ENCODE data around the gene CALML3. TPM values are rescaled to one million over a fixed set of nuclear protein-coding genes. Genes with fewer than 3 reads are reported as not detected.

The CALML3 gene
- total and polyA plus RNA-seq, 9 donors, result 0.02 to 1.5 TPM; not detected in 7

DNA sequence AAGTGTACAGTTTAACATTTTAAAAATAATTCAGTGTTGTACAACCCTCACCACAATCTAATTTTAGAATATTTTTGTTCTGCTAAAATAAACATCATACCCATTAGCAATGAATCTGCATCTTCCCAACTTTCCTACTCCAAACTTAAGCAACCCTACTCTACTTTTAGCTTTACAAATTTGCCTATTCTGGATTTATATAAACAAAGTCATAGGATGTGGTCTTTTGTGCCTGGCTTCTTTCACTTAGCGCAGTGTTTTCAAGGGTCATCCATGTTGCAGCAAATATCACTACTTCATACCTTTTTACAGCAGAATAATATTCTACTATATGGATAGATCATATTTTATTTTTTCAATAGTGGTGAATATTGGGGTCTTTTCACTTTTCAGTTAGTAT, 18.9 kb downstream of the CALML3 start:
- DNase-seq, result no peak
- TF ChIP-seq, protein P1, sequence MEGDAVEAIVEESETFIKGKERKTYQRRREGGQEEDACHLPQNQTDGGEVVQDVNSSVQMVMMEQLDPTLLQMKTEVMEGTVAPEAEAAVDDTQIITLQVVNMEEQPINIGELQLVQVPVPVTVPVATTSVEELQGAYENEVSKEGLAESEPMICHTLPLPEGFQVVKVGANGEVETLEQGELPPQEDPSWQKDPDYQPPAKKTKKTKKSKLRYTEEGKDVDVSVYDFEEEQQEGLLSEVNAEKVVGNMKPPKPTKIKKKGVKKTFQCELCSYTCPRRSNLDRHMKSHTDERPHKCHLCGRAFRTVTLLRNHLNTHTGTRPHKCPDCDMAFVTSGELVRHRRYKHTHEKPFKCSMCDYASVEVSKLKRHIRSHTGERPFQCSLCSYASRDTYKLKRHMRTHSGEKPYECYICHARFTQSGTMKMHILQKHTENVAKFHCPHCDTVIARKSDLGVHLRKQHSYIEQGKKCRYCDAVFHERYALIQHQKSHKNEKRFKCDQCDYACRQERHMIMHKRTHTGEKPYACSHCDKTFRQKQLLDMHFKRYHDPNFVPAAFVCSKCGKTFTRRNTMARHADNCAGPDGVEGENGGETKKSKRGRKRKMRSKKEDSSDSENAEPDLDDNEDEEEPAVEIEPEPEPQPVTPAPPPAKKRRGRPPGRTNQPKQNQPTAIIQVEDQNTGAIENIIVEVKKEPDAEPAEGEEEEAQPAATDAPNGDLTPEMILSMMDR (IDR thresholded peaks at IDR 0.05), result no peak
- TF ChIP-seq EP300 (IDR thresholded peaks at IDR 0.05) (no peak), POLR2A (IDR thresholded peaks at IDR 0.05) (no peak)
- no peaks in the 10 kb centered on the region for H3K27me3 ChIP-seq
- no peaks in the 10 kb centered on the region for H3K9me3 ChIP-seq
- whole genome bisulfite sequencing, 3 donors, result 88 to 94% (median 92%) methylated on average over 1 of the region's 1 CpG
- peaks cover 9% of the 10 kb centered on the region for H3K4me1 ChIP-seq (ENCODE audit: insufficient read depth)
- no peak overlapping the region for H3K4me3 ChIP-seq
- H3K27ac ChIP-seq, result no peak overlapping the region
- intact Hi-C loops (cut with DNase I), result loop anchor here in 1 of 4 donors (10.0 kb wide), 1 partner anchor 89 kb away; no protein-coding TSS in a partner anchor
- H3K36me3 ChIP-seq, result no peaks in the 10 kb centered on the region

DNA sequence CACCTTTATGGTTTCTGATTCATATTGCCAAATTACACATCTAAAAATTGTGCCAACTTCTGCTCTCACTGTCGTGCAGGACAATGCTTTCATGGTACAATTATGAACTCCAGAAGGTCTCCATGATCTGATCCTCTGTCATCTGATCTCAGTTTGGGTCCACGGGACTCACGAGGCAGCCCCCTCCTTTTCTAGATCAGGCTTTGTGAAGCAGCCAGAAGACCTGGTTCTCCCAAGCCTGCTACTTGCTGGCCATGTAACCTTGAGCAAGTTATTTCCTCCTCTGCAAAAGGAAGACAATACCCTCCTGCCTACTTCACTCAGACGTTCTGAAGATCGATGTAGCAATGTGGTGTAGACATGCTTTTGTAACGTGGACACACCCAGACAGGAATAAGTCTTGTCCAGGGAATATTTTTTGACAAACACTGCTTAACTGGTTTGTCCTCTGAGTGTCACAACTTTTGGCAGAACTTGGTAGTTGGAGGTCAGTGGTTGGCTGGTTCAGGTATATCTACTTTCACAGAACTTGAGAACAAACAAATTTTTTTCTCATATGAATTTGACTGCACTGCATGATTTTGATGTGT, 19.6 kb downstream of the CALML3 start:
- intact Hi-C loops (cut with DNase I), result loop anchor here in 1 of 4 donors (10.0 kb wide), 1 partner anchor 90 kb away; no protein-coding TSS in a partner anchor

DNA sequence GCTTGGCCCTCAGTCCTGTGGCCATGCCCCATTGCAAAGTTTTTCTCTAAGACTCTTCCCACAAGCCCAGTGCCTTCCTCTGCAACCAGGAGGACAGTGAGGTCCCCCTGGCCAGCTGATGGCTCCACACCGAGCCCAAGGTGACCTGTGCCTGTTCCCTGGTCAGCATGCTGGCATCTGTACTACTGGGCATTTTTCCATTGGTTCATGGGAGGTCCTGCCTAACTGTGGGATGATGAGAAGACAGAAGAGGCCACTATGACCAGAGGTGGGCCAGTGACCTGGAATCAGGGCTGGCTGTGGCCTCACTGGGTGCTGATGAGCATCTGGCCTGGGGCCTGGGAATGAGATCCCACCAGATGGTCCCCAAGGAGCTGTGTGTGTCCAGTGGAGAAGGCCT, 20.2 kb downstream of the CALML3 start:
- no peaks in the 10 kb centered on the region for H3K36me3 ChIP-seq
- no peak for TF ChIP-seq EP300 (IDR thresholded peaks at IDR 0.05)
- TF ChIP-seq, protein P1 (IDR thresholded peaks at IDR 0.05), result no peak
- no peak for TF ChIP-seq POLR2A (IDR thresholded peaks at IDR 0.05)
- intact Hi-C loops (cut with DNase I), result loop anchor here in 1 of 4 donors (10.0 kb wide), 1 partner anchor 90 kb away; no protein-coding TSS in a partner anchor
- H3K4me1 ChIP-seq (ENCODE audit: insufficient read depth), result peaks cover 9% of the 10 kb centered on the region
- H3K9me3 ChIP-seq, result no peaks in the 10 kb centered on the region
- peak in 4 of 5 donors; percentile 3 to 12 (median 6) for DNase-seq
- H3K27ac ChIP-seq, result no peak overlapping the region
- H3K27me3 ChIP-seq, result no peaks in the 10 kb centered on the region
- H3K4me3 ChIP-seq, result no peak overlapping the region
- 82 to 91% (median 88%) methylated on average over 1 of the region's 1 CpG for WGBS, 3 donors

More for the DNA sequence above, 19.6 kb downstream of the CALML3 start:
- no peak for TF ChIP-seq POLR2A (IDR thresholded peaks at IDR 0.05)
- TF ChIP-seq, protein P1 (IDR thresholded peaks at IDR 0.05), result no peak
- H3K36me3 ChIP-seq, result no peaks in the 10 kb centered on the region
- 83 to 86% (median 86%) methylated on average over 6 of the region's 6 CpGs for WGBS, 3 donors
- H3K9me3 ChIP-seq, result no peaks in the 10 kb centered on the region
- H3K4me3 ChIP-seq, result no peak overlapping the region
- H3K4me1 ChIP-seq (ENCODE audit: insufficient read depth), result peaks cover 9% of the 10 kb centered on the region
- H3K27ac ChIP-seq, result no peak overlapping the region
- no peaks in the 10 kb centered on the region for H3K27me3 ChIP-seq
- peak in 2 of 5 donors; percentile 2 to 5 for DNase-seq

DNA sequence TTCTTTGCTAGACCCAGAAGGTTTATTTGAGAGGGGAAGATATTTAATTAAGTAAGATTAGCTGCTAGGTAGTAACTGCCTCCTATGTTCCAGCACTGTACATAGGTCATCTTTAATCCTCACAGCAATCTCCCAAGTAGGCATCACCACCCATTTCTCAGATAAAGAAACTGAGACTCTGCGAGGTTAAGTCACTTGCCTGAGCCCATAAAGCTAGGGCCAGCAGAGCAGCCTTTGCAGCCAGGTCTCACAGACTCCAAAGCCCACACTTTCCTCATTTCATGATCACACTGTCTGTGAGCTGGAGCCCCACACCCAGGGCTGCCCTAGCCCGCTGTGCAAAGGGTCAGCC, 20.6 kb downstream of the CALML3 start:
- no peak for TF ChIP-seq EP300 (IDR thresholded peaks at IDR 0.05)
- TF ChIP-seq, protein P1 (IDR thresholded peaks at IDR 0.05), result no peak
- no peak for TF ChIP-seq POLR2A (IDR thresholded peaks at IDR 0.05)
- Histone ChIP-seq H3K27ac (no peak overlapping the region), H3K4me3 (no peak overlapping the region), H3K27me3 (no peaks in the 10 kb centered on the region), H3K4me1 (ENCODE audit: insufficient read depth) (peaks cover 9% of the 10 kb centered on the region), H3K36me3 (no peaks in the 10 kb centered on the region), H3K9me3 (no peaks in the 10 kb centered on the region)
- WGBS, 3 donors, result 93 to 98% (median 97%) methylated on average over 2 of the region's 2 CpGs
- no peak for DNase-seq
- intact Hi-C loops (cut with DNase I), result loop anchor here in 1 of 4 donors (10.0 kb wide), 1 partner anchor 91 kb away; no protein-coding TSS in a partner anchor
